Osteoblast (primary cell): Measurements from ENCODE around the gene FITM1. TPM values are rescaled to one million over a fixed set of nuclear protein-coding genes. Genes with fewer than 3 reads are reported as not detected.

ENCODE experiments used
- DNase-seq: peaks from one replicate; pipeline ENCODE4 v3.0.0; 2011; ENCODE audit warnings: low spot score, mixed read lengths; ENCODE audit not compliant: insufficient read length; ENCODE audit errors: missing footprints
- H2AFZ ChIP-seq: 2 replicates; pipeline ENCODE4 v1.6.0; 2011; ENCODE audit warnings: mild to moderate bottlenecking, low read length
- H3K27ac ChIP-seq: 2 replicates; pipeline ENCODE4 v1.5.1; 2011; ENCODE audit warnings: mild to moderate bottlenecking, low read depth, low read length, moderate library complexity
- H3K27me3 ChIP-seq: 2 replicates; pipeline ENCODE4 v1.6.0; 2012; ENCODE audit warnings: mild to moderate bottlenecking, control low read depth, inconsistent platforms, low read length, moderate library complexity; ENCODE audit not compliant: insufficient read depth
- H3K36me3 ChIP-seq: 2 replicates; pipeline ENCODE4 v1.5.1; 2011; ENCODE audit warnings: mild to moderate bottlenecking, low read length, control low read depth, moderate library complexity; ENCODE audit not compliant: insufficient read depth
- H3K4me1 ChIP-seq: 2 replicates; pipeline ENCODE4 v1.5.1; 2011; ENCODE audit warnings: mild to moderate bottlenecking, low read length, control low read depth, moderate library complexity; ENCODE audit not compliant: insufficient read depth
- H3K4me2 ChIP-seq: 2 replicates; pipeline ENCODE4 v1.6.0; 2011; ENCODE audit warnings: mild to moderate bottlenecking, low read length; ENCODE audit not compliant: insufficient read depth
- H3K4me3 ChIP-seq: fragments of 200-600 bp; sonication (generic); 3 replicates; pipeline ENCODE4 v1.5.1; 2012; ENCODE audit warnings: mild to moderate bottlenecking, low read length, inconsistent platforms; ENCODE audit not compliant: insufficient read depth
- H3K79me2 ChIP-seq: 2 replicates; pipeline ENCODE4 v1.6.0; 2012; ENCODE audit warnings: mild to moderate bottlenecking, low read length, control low read depth, inconsistent platforms; ENCODE audit not compliant: insufficient read depth
- H3K9me3 ChIP-seq: 2 replicates; pipeline ENCODE4 v1.5.1; 2011; ENCODE audit warnings: low read depth, low read length, control low read depth
- H4K20me1 ChIP-seq: 2 replicates; pipeline ENCODE4 v1.6.0; 2012; ENCODE audit warnings: mild to moderate bottlenecking, low read length, control low read depth; ENCODE audit not compliant: insufficient read depth
- CTCF ChIP-seq: IDR thresholded peaks from 2 replicates; pipeline ENCODE4 v1.5.1; 2011; ENCODE audit warnings: mild to moderate bottlenecking, low read depth, low read length, moderate library complexity; ENCODE audit errors: extremely low read depth
- total RNA-seq: library from RNA; depleted of rRNA; stranded (reverse); fragments of >200 nt; gene quantifications from 2 replicates; pipeline ENCODE4 v1.2.3, GENCODE V29; 2012

FITM1 gene
- total RNA-seq, 1 donor = 0.72 TPM

- Histone ChIP-seq H3K9me3 (no peaks in the 10 kb centered on the region), H3K4me2 (peak overlapping the region; percentile 89), H3K4me3 (peak overlapping the region; percentile 92), H4K20me1 (no peaks in the 10 kb centered on the region), H3K27me3 (no peaks in the 10 kb centered on the region), H3K36me3 (peaks cover 5% of the 10 kb centered on the region), H3K4me1 (peaks cover 10% of the 10 kb centered on the region), H2AFZ (peak overlapping the region; percentile 91), H3K27ac (peak overlapping the region; percentile 57), H3K79me2 (peaks cover 10% of the 10 kb centered on the region)
- no peak for TF ChIP-seq CTCF
- peak; percentile 66 for DNase-seq
Observed at GRCh38 chr14:24094841-24095270, 35.6 kb upstream of the FITM1 start.

- no peaks in the 10 kb centered on the region for H3K27me3 ChIP-seq
- H3K79me2 ChIP-seq = peaks cover 10% of the 10 kb centered on the region
- DNase-seq = peak; percentile 84
- H2AFZ ChIP-seq = peak overlapping the region; percentile 91
- H4K20me1 ChIP-seq = no peaks in the 10 kb centered on the region
- H3K27ac ChIP-seq = peak overlapping the region; percentile 57
- H3K9me3 ChIP-seq = no peaks in the 10 kb centered on the region
- H3K4me2 ChIP-seq = peak overlapping the region; percentile 89
- TF ChIP-seq CTCF = no peak
- H3K36me3 ChIP-seq = peaks cover 8% of the 10 kb centered on the region
- peak overlapping the region; percentile 92 for H3K4me3 ChIP-seq
- H3K4me1 ChIP-seq = peaks cover 10% of the 10 kb centered on the region
Observed at GRCh38 chr14:24095271-24096068, 35.0 kb upstream of the FITM1 start.

GRCh38 chr14:24096545-24097181 is 33.8 kb upstream of the FITM1 start:
- H3K9me3 ChIP-seq = no peaks in the 10 kb centered on the region
- no peak overlapping the region for H2AFZ ChIP-seq
- peaks cover 15% of the 10 kb centered on the region for H3K36me3 ChIP-seq
- H3K79me2 ChIP-seq = peaks cover 10% of the 10 kb centered on the region
- H4K20me1 ChIP-seq = no peaks in the 10 kb centered on the region
- H3K4me1 ChIP-seq = peaks cover 10% of the 10 kb centered on the region
- H3K4me3 ChIP-seq = no peak overlapping the region
- no peak overlapping the region for H3K27ac ChIP-seq
- no peaks in the 10 kb centered on the region for H3K27me3 ChIP-seq
- TF ChIP-seq CTCF = no peak
- no peak overlapping the region for H3K4me2 ChIP-seq
- DNase-seq = peak; percentile 82
